Mesendoderm (in vitro differentiated cells): ENCODE measurements around the gene PLSCR4.

ENCODE experiments used
- DNase-seq: peaks from one replicate; pipeline ENCODE4 v3.0.0; 2013
- H2AK5ac ChIP-seq: 2 replicates; pipeline ENCODE4 v1.6.1; 2013; ENCODE audit warnings: low read length, inconsistent platforms
- H2BK120ac ChIP-seq: 2 replicates; pipeline ENCODE4 v1.6.1; 2013; ENCODE audit warnings: low read depth, mild to moderate bottlenecking, low read length, moderate library complexity, mixed read lengths
- H2BK15ac ChIP-seq: replicated peaks from 2 replicates; pipeline ENCODE4 v1.6.1; 2013; ENCODE audit warnings: low read depth, mild to moderate bottlenecking, moderate library complexity
- H2BK5ac ChIP-seq: 2 replicates; pipeline ENCODE4 v1.6.1; 2013; ENCODE audit warnings: low read length, inconsistent platforms
- H3K18ac ChIP-seq: 2 replicates; pipeline ENCODE4 v1.6.1; 2013; ENCODE audit warnings: mild to moderate bottlenecking, low read length, mixed read lengths
- H3K23ac ChIP-seq: one replicate; pipeline ENCODE4 v1.6.1; 2013; ENCODE audit warnings: low read length
- H3K27ac ChIP-seq: 2 replicates; pipeline ENCODE4 v1.5.1; 2013; ENCODE audit warnings: low read depth, mild to moderate bottlenecking, inconsistent platforms, low read length, moderate library complexity
- H3K27me3 ChIP-seq: 2 replicates; pipeline ENCODE4 v1.6.1; 2013; ENCODE audit warnings: low read length, control low read depth, mild to moderate bottlenecking, inconsistent platforms; ENCODE audit not compliant: insufficient read depth, poor library complexity
- H3K36me3 ChIP-seq: 2 replicates; pipeline ENCODE4 v1.6.1; 2013; ENCODE audit warnings: low read length, inconsistent platforms; ENCODE audit not compliant: control insufficient read depth, insufficient read depth
- H3K4ac ChIP-seq: one replicate; pipeline ENCODE4 v1.6.1; 2013; ENCODE audit warnings: low read depth, mild to moderate bottlenecking, low read length, moderate library complexity
- H3K4me1 ChIP-seq: 2 replicates; pipeline ENCODE4 v1.6.1; 2013; ENCODE audit warnings: low read depth, low read length, inconsistent platforms; ENCODE audit not compliant: control insufficient read depth
- H3K4me2 ChIP-seq: 2 replicates; pipeline ENCODE4 v1.6.1; 2013; ENCODE audit warnings: low read length
- H3K4me3 ChIP-seq: 2 replicates; pipeline ENCODE4 v1.5.1; 2013; ENCODE audit warnings: mild to moderate bottlenecking, low read length
- H3K56ac ChIP-seq: one replicate; pipeline ENCODE4 v1.6.1; 2013; ENCODE audit warnings: low read length
- H3K79me1 ChIP-seq: 2 replicates; pipeline ENCODE4 v1.6.1; 2013; ENCODE audit warnings: low read length, inconsistent platforms
- H3K79me2 ChIP-seq: 2 replicates; pipeline ENCODE4 v1.6.1; 2013; ENCODE audit warnings: mild to moderate bottlenecking, low read length; ENCODE audit not compliant: control insufficient read depth, insufficient read depth
- H3K9ac ChIP-seq: 2 replicates; pipeline ENCODE4 v1.6.1; 2013; ENCODE audit warnings: low read length, inconsistent platforms
- H4K5ac ChIP-seq: one replicate; pipeline ENCODE4 v1.6.1; 2013; ENCODE audit warnings: low read length
- H4K8ac ChIP-seq: one replicate; pipeline ENCODE4 v1.6.1; 2013; ENCODE audit warnings: low read depth, mild to moderate bottlenecking, control low read depth, low read length, moderate library complexity
- WGBS: extraction: QIAGEN DNeasy Blood & Tissue Kit; methylation state at CpG from one replicate; pipeline ENCODE4 v1.1.7; 2013; ENCODE audit warnings: low lambda C conversion rate, missing lambda C conversion rate; ENCODE audit not compliant: insufficient coverage; ENCODE audit errors: extremely low coverage; 5-methylcytosine and 5-hydroxymethylcytosine counted together

PLSCR4 gene

GRCh38 chr3:146165877-146166276 lies 85.0 kb downstream of the PLSCR4 start:
- Histone ChIP-seq H3K4me3 (no peak overlapping the region), H4K5ac (no peak overlapping the region), H2BK15ac (no peak overlapping the region), H3K18ac (no peak overlapping the region), H3K4ac (no peak overlapping the region), H3K4me2 (no peak overlapping the region), H2BK120ac (no peak overlapping the region), H3K23ac (no peak overlapping the region), H3K36me3 (no peaks in the 10 kb centered on the region), H2AK5ac (no peak overlapping the region), H3K27me3 (no peaks in the 10 kb centered on the region), H2BK5ac (no peak overlapping the region), H4K8ac (no peak overlapping the region), H3K27ac (no peak overlapping the region), H3K79me1 (no peaks in the 10 kb centered on the region), H3K79me2 (no peaks in the 10 kb centered on the region), H3K56ac (no peak overlapping the region), H3K4me1 (peaks cover 2% of the 10 kb centered on the region), H3K9ac (no peak overlapping the region)
- DNase-seq = no peak
- whole genome bisulfite sequencing = no CpG with 5 or more reads among the region's 2 CpGs

- H3K18ac ChIP-seq = no peak overlapping the region
- no peaks in the 10 kb centered on the region for H3K79me2 ChIP-seq
- H3K4me2 ChIP-seq = no peak overlapping the region
- no peaks in the 10 kb centered on the region for H3K36me3 ChIP-seq
- H2AK5ac ChIP-seq = no peak overlapping the region
- H2BK5ac ChIP-seq = no peak overlapping the region
- H4K8ac ChIP-seq = no peak overlapping the region
- H3K9ac ChIP-seq = no peak overlapping the region
- peak overlapping the region; percentile 36 for H3K56ac ChIP-seq
- no peak overlapping the region for H2BK120ac ChIP-seq
- no peak overlapping the region for H3K4me3 ChIP-seq
- no peak overlapping the region for H3K27ac ChIP-seq
- no CpG with 5 or more reads among the region's 7 CpGs for WGBS
- no peak overlapping the region for H3K23ac ChIP-seq
- no peaks in the 10 kb centered on the region for H3K27me3 ChIP-seq
- no peak overlapping the region for H3K4ac ChIP-seq
- H3K79me1 ChIP-seq = no peaks in the 10 kb centered on the region
- no peak overlapping the region for H4K5ac ChIP-seq
- DNase-seq = peak; percentile 30
- no peak overlapping the region for H2BK15ac ChIP-seq
- peaks cover 2% of the 10 kb centered on the region for H3K4me1 ChIP-seq
These were observed 85.7 kb downstream of the PLSCR4 start for GRCh38 chr3:146164971-146165769.

- Histone ChIP-seq H3K4me2 (no peak overlapping the region), H3K9ac (no peak overlapping the region), H3K79me1 (no peaks in the 10 kb centered on the region), H3K79me2 (peaks cover 5% of the 10 kb centered on the region), H2BK5ac (no peak overlapping the region), H3K56ac (no peak overlapping the region), H3K4me1 (peaks cover 2% of the 10 kb centered on the region), H3K4ac (no peak overlapping the region), H4K8ac (no peak overlapping the region), H3K27ac (no peak overlapping the region), H3K18ac (no peak overlapping the region), H3K23ac (no peak overlapping the region), H3K27me3 (no peaks in the 10 kb centered on the region), H2BK120ac (no peak overlapping the region), H3K4me3 (no peak overlapping the region), H2BK15ac (no peak overlapping the region), H2AK5ac (no peak overlapping the region), H4K5ac (no peak overlapping the region), H3K36me3 (no peaks in the 10 kb centered on the region)
- DNase-seq = no peak
These were observed 86.4 kb downstream of the PLSCR4 start for GRCh38 chr3:146164506-146164905.

GRCh38 chr3:146164071-146164470 lies 86.8 kb downstream of the PLSCR4 start:
- Histone ChIP-seq H3K27me3 (no peaks in the 10 kb centered on the region), H3K18ac (no peak overlapping the region), H4K5ac (no peak overlapping the region), H3K23ac (no peak overlapping the region), H3K56ac (no peak overlapping the region), H3K36me3 (no peaks in the 10 kb centered on the region), H4K8ac (no peak overlapping the region), H3K79me1 (no peaks in the 10 kb centered on the region), H3K27ac (no peak overlapping the region), H2BK120ac (no peak overlapping the region), H2BK15ac (no peak overlapping the region), H3K4me3 (no peak overlapping the region), H2AK5ac (no peak overlapping the region), H3K4me2 (no peak overlapping the region), H3K79me2 (peaks cover 5% of the 10 kb centered on the region), H3K4ac (no peak overlapping the region), H2BK5ac (no peak overlapping the region), H3K9ac (no peak overlapping the region), H3K4me1 (peaks cover 2% of the 10 kb centered on the region)
- DNase-seq = no peak

GRCh38 chr3:146163584-146163983 lies 87.3 kb downstream of the PLSCR4 start:
- no peak overlapping the region for H3K9ac ChIP-seq
- H3K27ac ChIP-seq = no peak overlapping the region
- no peaks in the 10 kb centered on the region for H3K27me3 ChIP-seq
- H2BK15ac ChIP-seq = no peak overlapping the region
- no peak overlapping the region for H3K4me3 ChIP-seq
- no peaks in the 10 kb centered on the region for H3K79me1 ChIP-seq
- H3K36me3 ChIP-seq = no peaks in the 10 kb centered on the region
- no peak overlapping the region for H4K8ac ChIP-seq
- peaks cover 7% of the 10 kb centered on the region for H3K79me2 ChIP-seq
- no CpG with 5 or more reads among the region's 2 CpGs for WGBS
- H3K56ac ChIP-seq = no peak overlapping the region
- H2BK120ac ChIP-seq = no peak overlapping the region
- H4K5ac ChIP-seq = no peak overlapping the region
- no peak overlapping the region for H2AK5ac ChIP-seq
- peaks cover 2% of the 10 kb centered on the region for H3K4me1 ChIP-seq
- DNase-seq = no peak
- no peak overlapping the region for H3K18ac ChIP-seq
- H3K4ac ChIP-seq = no peak overlapping the region
- H2BK5ac ChIP-seq = no peak overlapping the region
- H3K23ac ChIP-seq = no peak overlapping the region
- no peak overlapping the region for H3K4me2 ChIP-seq

GRCh38 chr3:146162561-146162960 lies 88.3 kb downstream of the PLSCR4 start:
- Histone ChIP-seq H3K79me1 (no peaks in the 10 kb centered on the region), H3K56ac (no peak overlapping the region), H4K8ac (no peak overlapping the region), H2BK15ac (no peak overlapping the region), H3K27me3 (no peaks in the 10 kb centered on the region), H3K27ac (no peak overlapping the region), H2BK5ac (no peak overlapping the region), H3K4me1 (peaks cover 2% of the 10 kb centered on the region), H3K23ac (no peak overlapping the region), H2BK120ac (no peak overlapping the region), H3K18ac (no peak overlapping the region), H3K79me2 (peaks cover 15% of the 10 kb centered on the region), H3K4me3 (no peak overlapping the region), H2AK5ac (no peak overlapping the region), H3K4ac (no peak overlapping the region), H3K4me2 (no peak overlapping the region), H3K36me3 (no peaks in the 10 kb centered on the region), H3K9ac (no peak overlapping the region), H4K5ac (no peak overlapping the region)
- DNase-seq = no peak
- WGBS = no CpG with 5 or more reads among the region's 2 CpGs
